Cortex of kidney (tissue), 1 donor: ENCODE data around the gene DENND1B.
"Not testable (repeated sequence)": the region's sequence is repeated elsewhere in the genome, so short reads cannot be mapped to it uniquely, and the experiment has no call there.

Experiments
- DNase-seq: peaks from one replicate; lab custom pipeline; 2025; lab: John Stamatoyannopoulos, UW

Gene DENND1B

GRCh38 chr1:197622371-197622770 lies 152.9 kb downstream of the DENND1B start:
- DNase-seq: no peak

GRCh38 chr1:197621761-197622160 lies 153.5 kb downstream of the DENND1B start:
- DNase-seq: no peak

- no peak for DNase-seq
Measured at GRCh38 chr1:197620714-197621163, 154.5 kb downstream of the DENND1B start.

GRCh38 chr1:197619008-197619640 lies 156.2 kb downstream of the DENND1B start:
- no peak for DNase-seq

GRCh38 chr1:197618061-197618460 lies 157.2 kb downstream of the DENND1B start:
- no peak for DNase-seq

- DNase-seq: no peak
Measured at GRCh38 chr1:197615693-197616011, 159.6 kb downstream of the DENND1B start.

GRCh38 chr1:197614916-197615692 lies 160.2 kb downstream of the DENND1B start:
- no peak for DNase-seq

GRCh38 chr1:197606168-197606845 lies 169.0 kb downstream of the DENND1B start:
- DNase-seq: no peak

- DNase-seq: no peak
Measured at GRCh38 chr1:197604302-197604701, 171.0 kb downstream of the DENND1B start.

GRCh38 chr1:197600751-197601150 lies 174.5 kb downstream of the DENND1B start:
- no peak for DNase-seq

GRCh38 chr1:197599789-197600188 lies 175.5 kb downstream of the DENND1B start:
- no peak for DNase-seq

- no peak for DNase-seq
Measured at GRCh38 chr1:197598935-197599334, 176.3 kb downstream of the DENND1B start.

- DNase-seq: no peak
Measured at GRCh38 chr1:197595304-197595904, 179.9 kb downstream of the DENND1B start.

GRCh38 chr1:197590687-197591086 lies 184.6 kb downstream of the DENND1B start:
- no peak for DNase-seq

- no peak for DNase-seq
Measured at GRCh38 chr1:197585809-197586208, 189.5 kb downstream of the DENND1B start.

GRCh38 chr1:197577580-197577979 lies 197.7 kb downstream of the DENND1B start:
- no peak for DNase-seq

- DNase-seq: not testable (repeated sequence)
Measured at GRCh38 chr1:197575531-197575930, 199.7 kb downstream of the DENND1B start.

GRCh38 chr1:197572169-197572568 lies 203.1 kb downstream of the DENND1B start:
- no peak for DNase-seq

- no peak for DNase-seq
Measured at GRCh38 chr1:197567442-197567841, 207.8 kb downstream of the DENND1B start.

GRCh38 chr1:197561041-197561440 lies 214.2 kb downstream of the DENND1B start:
- no peak for DNase-seq

- DNase-seq: no peak
Measured at GRCh38 chr1:197559655-197560054, 215.6 kb downstream of the DENND1B start.

- DNase-seq: no peak
Measured at GRCh38 chr1:197559244-197559643, 216.0 kb downstream of the DENND1B start.

- DNase-seq: no peak
Measured at GRCh38 chr1:197557302-197557701, 218.0 kb downstream of the DENND1B start.
